Stomach (tissue), 9 donors: ENCODE measurements around the gene SWT1. TPM values are rescaled to one million over a fixed set of nuclear protein-coding genes. Genes with fewer than 3 reads are reported as not detected.

Experiments used
- DNase-seq, 2 donors: peaks; one replicate each; pipeline versions ENCODE4 v3.0.0 to v3.0.0-alpha.2; 2013 to 2019
- H3K27ac ChIP-seq, 5 donors: fragments of 200-600 bp in 4 of 5; sonication (generic) in 4 of 5; one replicate each; pipeline ENCODE4 v1.5.1; 2013 to 2019; ENCODE audit warnings: mild to moderate bottlenecking in 1 of 5, moderate library complexity in 1 of 5
- H3K27me3 ChIP-seq, 3 donors: fragments of 200-600 bp; sonication (generic); one replicate each; pipeline ENCODE4 v1.5.1; 2017 to 2019; ENCODE audit warnings: mixed run types in 1 of 3
- H3K36me3 ChIP-seq, 4 donors: fragments of 200-600 bp; sonication (generic); 1 replicate in 3 of 4; 2 replicates in 1 of 4; pipeline ENCODE4 v1.5.1; 2016 to 2019
- H3K4me1 ChIP-seq, 4 donors: fragments of 200-600 bp; sonication (generic); one replicate each; pipeline ENCODE4 v1.5.1; 2016 to 2019
- H3K4me3 ChIP-seq, 4 donors: fragments of 200-600 bp; sonication (generic) in 3 of 4; one replicate each; pipeline ENCODE4 v1.5.1; 2016 to 2019; ENCODE audit warnings: mild to moderate bottlenecking in 1 of 4
- H3K9me3 ChIP-seq, 4 donors: fragments of 200-600 bp; sonication (generic); one replicate each; pipeline ENCODE4 v1.5.1; 2016 to 2019
- CTCF ChIP-seq, 7 experiments: fragments of 450-650 bp in 4 of 7; fragments of 200-600 bp in 3 of 7; sonication (generic) in 3 of 7; IDR thresholded peaks; one replicate each; pipeline ENCODE4 v1.5.1; 2016 to 2019; ENCODE audit warnings: antibody characterized with exemption in 7 of 7, control low read depth in 2 of 7, mild to moderate bottlenecking in 1 of 7
- EP300 ChIP-seq: sonication (generic); formaldehyde crosslinking; IDR thresholded peaks from one replicate; pipeline ENCODE4 v1.6.1; 2017; ENCODE audit warnings: antibody characterized with exemption
- POLR2A ChIP-seq, 4 donors: fragments of 450-650 bp; IDR thresholded peaks; one replicate each; pipeline ENCODE4 v1.6.1; 2016; ENCODE audit warnings: antibody characterized with exemption in 4 of 4, control low read depth in 2 of 4, mild to moderate bottlenecking in 1 of 4, moderate library complexity in 1 of 4
- POLR2AphosphoS5 ChIP-seq, 3 donors: sonication (generic); formaldehyde crosslinking; IDR thresholded peaks; one replicate each; pipeline ENCODE4 v1.6.1; 2016; ENCODE audit warnings: antibody characterized with exemption in 3 of 3
- WGBS, 5 donors: extraction: QIAGEN DNeasy Blood & Tissue Kit in 3 of 5; methylation state at CpG; one replicate each; pipeline versions ENCODE4 v1.1.5 to v1.1.7; 2013 to 2018; 5-methylcytosine and 5-hydroxymethylcytosine counted together
- intact Hi-C: fragments of 100-400 bp; cut with DNase I; formaldehyde crosslinking; loops from one replicate; pipeline ENCODE4 v1.15.1; 2023; ENCODE audit warnings: low total_unique reads
- polyA plus RNA-seq, 3 donors: library from polyadenylated mRNA; stranded (reverse); fragments of 200-250 nt; gene quantifications; one replicate each; pipeline ENCODE4 v1.2.3, GENCODE V29; 2013
- total RNA-seq, 5 donors: library from RNA; depleted of rRNA; stranded (reverse); fragments of >200 nt; gene quantifications; one replicate each; pipeline versions ENCODE4 v1.1.0 to v1.2.3, GENCODE V29; 2014 to 2016
- donor health status: healthy with polysubstance abuse.
- donor health status: Bipolar disorder and iron deficiency.
- donor health status: healthy.

Gene SWT1
- total and polyA plus RNA-seq, 8 donors = 2.4 to 35.6 (median 7.3) TPM

- peak in 1 of 2 donors; percentile 36 for DNase-seq
- intact Hi-C loops = no loop called here
- no peaks in the 10 kb centered on the region for H3K9me3 ChIP-seq
- H3K4me3 ChIP-seq = peak overlapping the region; percentile 70 to 94 (median 76)
- WGBS, 5 donors = 1 to 3% (median 2%) methylated on average over 20 of the region's 20 CpGs
- no peaks in the 10 kb centered on the region for H3K27me3 ChIP-seq
- TF ChIP-seq POLR2A (IDR thresholded peaks at IDR 0.05) (no peak), POLR2AphosphoS5 (IDR thresholded peaks at IDR 0.05) (no peak), CTCF (IDR thresholded peaks at IDR 0.05) (no peak), EP300 (no peak)
- H3K36me3 ChIP-seq = peaks cover 0 to 20% (median 17%) of the 10 kb centered on the region in 4 donors
- peak overlapping the region; percentile 97 to 100 (median 98) for H3K27ac ChIP-seq
- peaks cover 16 to 47% (median 34%) of the 10 kb centered on the region in 4 donors for H3K4me1 ChIP-seq
Observed at GRCh38 chr1:185157599-185158412, 839 bp downstream of the SWT1 start.

DNA sequence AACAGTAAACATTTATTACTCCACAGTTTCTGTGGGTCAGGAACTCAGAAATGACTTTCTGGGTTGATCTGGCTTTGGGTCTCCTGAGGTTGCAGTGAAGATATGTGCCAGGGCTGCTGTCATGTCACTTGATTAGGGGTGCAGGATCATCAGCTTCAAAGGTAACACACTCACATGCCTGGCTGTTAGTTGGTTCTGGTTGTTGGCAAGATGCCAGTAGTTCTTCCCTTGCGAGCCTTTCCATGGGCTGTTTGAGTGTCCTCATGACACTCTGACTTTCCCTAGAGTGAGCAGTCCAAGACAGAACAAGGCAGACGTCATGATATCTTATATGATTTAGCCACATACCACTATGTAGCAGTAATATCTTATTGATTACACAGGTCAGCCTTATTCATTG lies 1.8 kb downstream of the SWT1 start:
- Histone ChIP-seq H3K9me3 (no peaks in the 10 kb centered on the region), H3K4me1 (peaks cover 16 to 38% (median 30%) of the 10 kb centered on the region in 4 donors), H3K36me3 (peaks cover 0 to 30% (median 26%) of the 10 kb centered on the region in 4 donors), H3K27me3 (no peaks in the 10 kb centered on the region), H3K4me3 (no peak overlapping the region), H3K27ac (peak overlapping the region in 1 of 5 donors; percentile 98)
- peak in 1 of 2 donors; percentile 27 for DNase-seq
- 39 to 60% (median 54%) methylated on average over 2 of the region's 2 CpGs for WGBS, 5 donors
- TF ChIP-seq CTCF (IDR thresholded peaks at IDR 0.05) (no peak), POLR2A (IDR thresholded peaks at IDR 0.05) (no peak), POLR2AphosphoS5 (IDR thresholded peaks at IDR 0.05) (no peak), EP300 (no peak)
- intact Hi-C loops = no loop called here

- no peak overlapping the region for H3K4me3 ChIP-seq
- no peaks in the 10 kb centered on the region for H3K27me3 ChIP-seq
- intact Hi-C loops = no loop called here
Observed at GRCh38 chr1:185159966-185160365, 3.0 kb downstream of the SWT1 start.

DNA sequence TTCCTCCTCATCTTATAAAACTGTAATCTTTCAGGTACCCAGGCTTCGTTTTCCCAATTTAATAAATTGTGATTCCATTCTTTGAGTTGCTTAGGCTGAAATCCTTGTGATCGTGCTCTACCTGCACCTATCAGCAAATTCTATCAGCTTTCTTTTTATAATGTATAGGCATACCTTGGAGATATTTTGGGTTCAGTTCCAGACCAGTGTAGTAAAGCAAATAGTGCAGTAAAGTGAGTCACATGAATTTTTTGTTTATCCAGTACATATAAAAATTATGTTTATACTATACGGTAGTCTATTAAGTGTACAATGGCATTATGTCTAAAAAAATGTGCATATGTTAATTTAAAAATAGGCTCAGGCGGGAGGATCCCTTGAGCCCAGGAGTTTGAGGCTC lies 5.5 kb downstream of the SWT1 start:
- DNase-seq = no peak
- Histone ChIP-seq H3K27me3 (no peaks in the 10 kb centered on the region), H3K36me3 (peaks cover 0 to 66% (median 63%) of the 10 kb centered on the region in 4 donors), H3K27ac (no peak overlapping the region), H3K9me3 (no peaks in the 10 kb centered on the region), H3K4me3 (no peak overlapping the region), H3K4me1 (peaks cover 5 to 16% (median 11%) of the 10 kb centered on the region in 4 donors)
- intact Hi-C loops = no loop called here
- no peak for TF ChIP-seq POLR2A (IDR thresholded peaks at IDR 0.05)
- no peak for TF ChIP-seq EP300
- no peak for TF ChIP-seq CTCF (IDR thresholded peaks at IDR 0.05)
- no peak for TF ChIP-seq POLR2AphosphoS5 (IDR thresholded peaks at IDR 0.05)
- WGBS, 5 donors = 69 to 83% (median 81%) methylated on average over 4 of the region's 4 CpGs

More at GRCh38 chr1:185159966-185160365, 3.0 kb downstream of the SWT1 start:
- peaks cover 10 to 26% (median 20%) of the 10 kb centered on the region in 4 donors for H3K4me1 ChIP-seq
- peaks cover 0 to 41% (median 37%) of the 10 kb centered on the region in 4 donors for H3K36me3 ChIP-seq
- no peaks in the 10 kb centered on the region for H3K9me3 ChIP-seq
- DNase-seq = no peak
- H3K27ac ChIP-seq = no peak overlapping the region
- 91 to 97% (median 93%) methylated on average over 3 of the region's 3 CpGs for WGBS, 5 donors
- TF ChIP-seq POLR2A (IDR thresholded peaks at IDR 0.05) (no peak), EP300 (no peak), CTCF (IDR thresholded peaks at IDR 0.05) (no peak), POLR2AphosphoS5 (IDR thresholded peaks at IDR 0.05) (no peak)
